Ecto neural progenitor cell (in vitro differentiated cells): ENCODE results near the gene PDX1.
A peak's percentile ranks its signal among the peaks of the same experiment; 100 is the strongest.
"Not testable (repeated sequence)": the region's sequence is repeated elsewhere in the genome, so short reads cannot be mapped to it uniquely, and the experiment has no call there.

Experiments used
- DNase-seq: peaks from one replicate; pipeline ENCODE4 v3.0.0-alpha.2; 2018; ENCODE audit warnings: low spot score

PDX1 gene

DNA sequence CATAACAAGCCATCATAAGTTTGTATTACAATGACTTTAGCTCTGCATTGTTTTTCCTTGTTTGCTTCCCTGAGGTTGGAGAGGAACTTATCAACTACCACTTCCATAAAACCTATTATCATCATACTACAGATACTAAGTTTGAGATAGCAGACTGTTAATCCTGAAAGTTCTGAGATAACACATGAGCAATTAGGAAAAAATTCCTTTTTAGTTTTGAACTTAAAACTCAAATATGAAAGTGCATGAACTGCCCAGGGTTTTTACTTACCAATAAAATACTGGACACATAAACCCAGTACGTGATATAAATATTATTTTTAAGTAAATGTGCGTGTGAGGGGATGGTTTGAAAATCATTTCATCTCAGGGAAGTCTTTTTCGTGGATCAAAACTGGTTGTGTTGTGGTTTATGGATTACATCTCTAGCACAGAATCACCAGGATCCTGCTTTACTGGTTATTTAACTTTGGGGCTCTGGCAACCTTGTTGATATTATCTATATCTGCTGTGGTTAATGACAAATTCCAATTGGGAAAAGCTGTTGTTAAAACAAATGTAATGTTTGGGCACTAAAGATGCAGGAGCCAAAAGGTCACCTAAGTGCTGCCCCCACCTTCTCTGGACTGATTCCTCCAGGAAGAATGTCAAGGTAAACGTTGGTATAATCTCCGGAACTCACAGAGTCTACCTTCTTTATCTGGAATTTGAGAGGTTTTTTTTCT is 36.9 kb downstream of the PDX1 start:
- no peak for DNase-seq

DNA sequence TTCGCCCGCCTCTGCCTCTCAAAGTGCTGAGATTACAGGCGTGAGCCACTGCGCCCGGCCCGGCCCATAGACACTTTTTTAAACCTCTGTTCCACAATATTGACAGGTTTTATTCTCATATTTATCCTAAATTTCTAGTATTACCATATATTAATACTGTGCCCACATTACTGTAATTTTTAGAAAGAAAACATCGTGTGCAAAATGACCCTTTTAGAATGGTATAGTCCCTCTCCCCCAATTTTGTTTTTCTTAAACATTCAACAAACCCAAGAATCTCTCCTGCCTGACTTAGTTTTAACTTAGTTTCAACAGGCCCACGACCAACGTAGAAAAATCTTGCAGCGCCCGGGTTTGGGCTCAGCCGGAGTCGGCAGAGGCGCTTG is 40.2 kb downstream of the PDX1 start:
- DNase-seq: no peak

- DNase-seq: peak; percentile 85
Observed at GRCh38 chr13:27960362-27961226, 40.8 kb downstream of the PDX1 start.

DNA sequence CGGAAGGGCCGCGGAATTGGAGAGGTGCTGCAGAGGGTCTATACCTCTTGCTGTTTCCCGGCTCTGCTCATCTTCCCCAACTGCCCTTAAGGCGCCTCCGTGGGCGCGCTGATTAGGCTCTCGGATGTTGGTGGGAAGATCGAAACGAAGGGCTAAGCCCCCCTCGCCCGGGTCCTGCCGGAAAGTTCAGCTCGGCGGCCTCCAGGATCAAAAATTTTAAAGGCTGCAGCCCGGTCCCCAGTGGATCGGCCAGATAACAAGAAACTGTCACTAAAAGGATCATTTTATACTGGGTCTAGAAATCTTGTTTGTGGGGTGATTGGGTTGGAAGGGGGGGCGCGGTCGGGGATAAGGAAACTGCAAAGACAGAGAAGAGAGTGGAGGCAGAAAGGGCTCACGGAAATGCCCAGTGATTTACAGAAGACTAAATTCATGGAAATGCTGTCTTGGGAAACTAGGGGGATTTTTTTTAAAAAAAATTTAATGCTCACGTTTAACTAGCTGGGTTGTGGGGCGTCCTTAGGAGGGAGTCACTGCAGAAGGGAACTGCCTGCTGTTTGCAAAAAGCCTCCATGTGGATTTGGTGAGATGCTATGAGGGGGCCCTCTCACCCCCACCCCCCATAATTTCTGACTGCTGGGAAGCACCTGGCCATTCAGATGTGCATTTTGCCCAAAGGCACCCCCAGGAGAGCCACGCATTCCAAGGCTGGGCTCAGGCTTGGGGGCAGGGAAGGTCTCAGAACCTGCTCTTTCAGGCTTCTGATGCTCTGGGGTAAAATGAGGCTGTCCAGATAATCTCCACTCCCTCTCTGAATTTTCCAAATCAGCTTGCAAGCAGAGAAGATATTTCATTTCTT is 41.7 kb downstream of the PDX1 start:
- no peak for DNase-seq

GRCh38 chr13:27962128-27962841 is 42.5 kb downstream of the PDX1 start:
- no peak for DNase-seq

DNA sequence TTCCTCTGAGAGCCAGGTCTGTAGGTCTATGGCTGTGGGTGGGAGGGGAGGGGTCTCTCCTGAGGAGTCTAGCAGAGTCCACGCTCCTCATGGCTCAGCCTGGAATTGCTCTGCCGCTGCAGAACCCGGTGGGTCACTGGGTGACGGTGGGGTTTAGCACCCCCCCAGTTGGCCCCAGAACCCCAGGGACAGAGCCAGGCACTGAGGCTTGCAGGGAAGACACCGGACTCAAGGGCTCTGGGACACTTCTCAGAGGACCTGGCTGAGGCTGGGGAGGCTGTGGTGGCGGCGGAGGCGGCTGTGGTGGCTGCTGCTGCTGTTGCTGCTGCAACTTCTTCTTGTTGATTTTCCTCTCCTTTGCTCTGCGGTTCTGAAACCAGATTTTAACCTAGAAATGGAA is 43.2 kb downstream of the PDX1 start:
- no peak for DNase-seq

DNA sequence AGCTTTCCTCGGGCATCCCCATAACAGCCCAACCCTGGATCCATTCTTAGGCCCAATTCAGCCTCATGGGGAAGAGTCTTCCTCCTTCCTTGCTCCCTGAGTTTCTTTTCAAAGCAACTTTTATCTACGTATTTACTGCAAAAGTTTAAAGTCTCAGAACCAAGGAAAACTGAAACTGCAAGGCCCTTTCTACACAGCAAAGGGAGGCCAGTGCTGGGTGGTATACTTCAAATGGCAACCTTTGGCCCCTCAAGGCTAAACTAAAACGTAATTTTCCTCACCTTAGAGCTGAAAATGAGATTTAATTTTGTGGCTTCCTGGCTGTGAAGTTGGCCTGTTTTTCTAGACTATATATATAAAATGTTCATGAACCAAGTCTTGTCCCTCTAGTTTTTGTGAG is 43.7 kb downstream of the PDX1 start:
- DNase-seq: no peak

DNA sequence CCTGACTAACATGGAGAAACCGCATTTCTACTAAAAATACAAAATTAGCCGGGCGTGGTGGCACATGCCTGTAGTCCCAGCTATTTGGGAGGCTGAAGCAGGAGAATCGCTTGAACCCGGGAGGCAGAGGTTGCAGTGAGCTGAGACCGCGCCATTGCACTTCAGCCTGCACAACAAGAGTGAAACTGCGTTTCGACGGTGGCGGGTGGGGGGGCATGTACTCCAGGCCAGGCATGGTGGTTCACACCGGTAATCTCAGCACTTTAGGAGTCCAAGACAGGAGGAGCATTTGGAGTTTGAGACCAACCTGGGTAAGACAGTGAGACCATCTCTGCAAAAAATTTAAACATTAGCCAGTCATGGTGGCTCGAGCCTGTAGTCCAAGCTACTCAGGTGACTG is 44.4 kb downstream of the PDX1 start:
- DNase-seq: not testable (repeated sequence)

DNA sequence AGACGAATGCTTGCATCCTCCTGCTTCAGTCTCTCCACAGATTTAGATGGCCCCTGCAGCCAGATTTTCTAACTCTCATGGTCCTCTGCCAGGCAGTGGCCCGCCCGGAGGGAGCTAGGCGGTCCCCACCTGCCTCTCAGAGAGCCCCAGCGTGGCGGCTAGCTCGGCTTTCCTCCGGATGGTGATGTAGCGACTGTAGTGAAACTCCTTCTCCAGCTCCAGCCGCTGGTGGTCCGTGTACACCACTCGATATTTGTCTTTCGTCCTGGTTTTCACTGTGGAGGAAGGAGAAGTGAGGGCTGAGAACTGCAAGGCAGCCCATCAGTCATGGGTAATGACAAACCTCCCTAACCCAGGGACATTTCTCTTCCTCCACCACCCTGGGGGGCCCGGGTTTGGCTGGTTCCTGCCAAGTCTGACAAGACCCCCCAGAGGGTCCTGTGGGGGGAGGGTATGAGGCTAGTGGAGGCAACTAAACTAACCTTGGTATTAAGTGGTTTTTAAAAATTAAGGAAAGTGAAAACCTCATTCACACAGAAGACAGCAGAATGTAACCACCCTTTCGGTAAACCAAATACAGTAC is 45.0 kb downstream of the PDX1 start:
- DNase-seq: no peak

DNA sequence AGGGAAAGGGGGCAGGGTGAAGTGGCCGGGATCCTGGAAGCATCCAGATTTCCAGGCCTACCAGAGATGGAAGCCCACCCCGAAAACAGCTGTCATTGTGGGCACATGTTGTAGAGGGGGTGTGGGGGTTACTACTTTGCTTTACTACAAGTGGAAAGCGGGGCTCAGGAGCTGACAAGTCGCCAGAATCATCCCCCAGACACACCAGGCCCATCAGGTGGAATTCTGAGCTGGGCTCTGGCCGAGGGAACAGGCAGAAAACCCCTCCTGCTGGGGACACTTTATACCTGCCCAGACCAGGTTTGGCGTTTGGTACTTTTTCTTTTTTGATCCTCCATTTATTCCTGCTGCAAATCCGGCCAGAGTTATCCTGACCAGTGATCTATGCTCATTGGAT is 45.5 kb downstream of the PDX1 start:
- no peak for DNase-seq

GRCh38 chr13:27965740-27966640 is 46.2 kb downstream of the PDX1 start:
- peak; percentile 70 for DNase-seq

DNA sequence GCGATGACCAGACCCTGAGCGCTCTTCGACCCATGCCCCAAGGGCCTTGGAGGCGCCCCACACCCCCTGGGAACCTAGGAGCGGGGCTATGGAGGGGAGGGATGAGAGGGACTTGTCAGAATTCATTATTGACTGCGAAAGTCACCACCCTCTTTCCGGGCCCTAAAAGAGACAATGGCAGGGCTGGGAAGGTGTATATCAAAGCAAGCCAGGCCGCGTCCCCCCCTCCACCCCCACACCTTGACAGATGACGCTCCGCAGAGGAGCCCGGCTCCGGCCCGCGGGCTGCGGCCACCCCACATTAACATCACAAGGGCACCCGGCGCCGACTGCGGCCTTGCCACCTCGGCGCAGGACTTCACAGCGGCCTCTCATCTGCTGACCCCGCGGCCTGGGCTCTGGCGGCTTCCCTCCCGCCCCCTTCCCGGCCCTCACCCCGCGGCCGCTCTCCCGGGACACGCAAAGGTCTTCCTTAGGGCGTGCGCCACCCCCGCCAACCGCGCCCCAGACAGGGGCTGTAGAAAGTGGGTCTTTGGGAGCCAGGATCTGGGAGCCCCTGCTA is 46.9 kb downstream of the PDX1 start:
- DNase-seq: peak; percentile 65

GRCh38 chr13:27967203-27967735 is 47.5 kb downstream of the PDX1 start:
- DNase-seq: no peak

DNA sequence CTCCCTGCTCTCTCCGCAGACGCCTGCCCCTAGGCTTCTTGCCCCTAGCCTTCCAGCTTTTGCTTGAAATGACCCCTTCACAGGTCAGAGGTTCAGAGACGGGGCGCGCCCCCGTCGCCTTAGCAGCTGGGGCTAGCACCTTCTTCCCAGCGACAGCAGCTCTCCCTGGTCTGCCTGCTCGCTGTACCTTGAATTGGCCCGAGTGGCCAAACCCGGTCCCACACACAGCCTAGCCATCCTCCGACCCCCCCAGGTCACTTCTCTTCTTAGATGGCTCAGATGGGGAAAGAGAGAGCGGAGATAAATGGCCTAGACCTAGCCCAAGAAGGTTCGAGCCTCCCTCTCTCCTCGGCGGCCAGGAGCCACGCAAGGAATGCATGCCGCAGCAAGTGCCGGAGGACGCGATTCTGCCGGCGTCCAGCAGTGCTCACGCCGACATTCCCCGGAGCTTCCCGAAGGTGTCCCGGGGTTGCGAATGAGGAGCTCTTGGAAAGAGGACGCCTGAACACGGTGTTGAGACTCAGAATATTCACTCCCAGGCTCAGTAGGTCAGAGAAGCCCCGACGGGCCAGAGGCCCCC is 48.0 kb downstream of the PDX1 start:
- DNase-seq: no peak

- peak; percentile 69 for DNase-seq
Observed at GRCh38 chr13:27968316-27969081, 48.7 kb downstream of the PDX1 start.

- no peak for DNase-seq
Observed at GRCh38 chr13:27969082-27969865, 49.5 kb downstream of the PDX1 start, which contains the start of gene CDX2. CDX2 (minus strand) TSS chr13:27969315; CDS start chr13:27969006, 309 bp downstream.

DNA sequence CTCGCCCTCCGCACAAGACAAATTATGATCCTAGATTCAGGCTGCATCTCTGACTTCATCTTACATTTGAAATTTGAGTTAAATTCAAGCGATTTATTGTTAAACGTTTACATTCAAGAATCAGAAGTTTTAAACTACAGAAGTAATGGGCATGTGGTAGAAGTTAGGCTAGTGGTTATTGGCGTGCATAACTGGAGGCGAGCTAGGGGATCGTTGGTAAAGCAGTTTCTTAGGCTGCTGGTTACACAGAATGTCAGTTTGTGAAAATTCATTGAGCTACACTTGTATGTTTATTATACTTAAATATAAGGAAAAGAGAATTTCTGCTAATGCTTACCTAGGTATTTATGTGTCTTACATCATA is 50.0 kb downstream of the PDX1 start:
- DNase-seq: no peak
